Kidney (tissue), 14 donors: Measurements from ENCODE around the gene STK25. TPM values are rescaled to one million over a fixed set of nuclear protein-coding genes. Genes with fewer than 3 reads are reported as not detected.
A peak's percentile ranks its signal among the peaks of the same experiment; 100 is the strongest.

Experiments used
- DNase-seq, 5 donors: peaks; one replicate each; pipeline ENCODE4 v3.0.0-alpha.2; 2013 to 2020
- FAIRE-seq: peaks from 2 replicates; lab custom pipeline; 2012; peaks lifted over from hg19 to GRCh38; lab: Jason Lieb, UNC
- H3K27ac ChIP-seq, 2 donors: one replicate each; pipeline ENCODE4 v1.7.0; 2013; ENCODE audit warnings: low read depth in 2 of 2, low read length in 2 of 2, inconsistent platforms in 1 of 2
- H3K27me3 ChIP-seq: one replicate; pipeline ENCODE4 v1.7.1; 2013; ENCODE audit warnings: low read length, inconsistent platforms; ENCODE audit not compliant: control insufficient read depth, insufficient read depth
- H3K36me3 ChIP-seq, 3 donors: one replicate each; pipeline versions ENCODE4 v1.7.0 to v1.7.1; 2013; ENCODE audit warnings: low read length in 3 of 3, control low read depth in 1 of 3, inconsistent platforms in 1 of 3; ENCODE audit not compliant: insufficient read depth in 3 of 3, control insufficient read depth in 2 of 3
- H3K4me1 ChIP-seq, 3 donors: one replicate each; pipeline versions ENCODE4 v1.7.0 to v1.7.1; 2013; ENCODE audit warnings: low read length in 3 of 3, inconsistent platforms in 1 of 3, low read depth in 1 of 3; ENCODE audit not compliant: control insufficient read depth in 2 of 3, insufficient read depth in 2 of 3
- H3K4me3 ChIP-seq, 3 donors: one replicate each; pipeline versions ENCODE4 v1.7.0 to v1.8.1; 2013; ENCODE audit warnings: low read length in 3 of 3, control low read depth in 1 of 3, inconsistent platforms in 1 of 3
- H3K9ac ChIP-seq, 3 donors: one replicate each; pipeline versions ENCODE4 v1.7.0 to v1.7.1; 2013; ENCODE audit warnings: low read length in 3 of 3, control low read depth in 1 of 3, inconsistent platforms in 1 of 3
- H3K9me3 ChIP-seq, 3 donors: one replicate each; pipeline versions ENCODE4 v1.7.0 to v1.7.1; 2013; ENCODE audit warnings: low read length in 3 of 3, control low read depth in 1 of 3, inconsistent platforms in 1 of 3; ENCODE audit not compliant: control insufficient read depth in 2 of 3, insufficient read depth in 1 of 3
- intact Hi-C: fragments of 100-400 bp; cut with DNase I; formaldehyde crosslinking; loops from one replicate; pipeline ENCODE4 v1.11.1; 2022
- polyA plus RNA-seq: library from polyadenylated mRNA; stranded (reverse); fragments of 350-450 nt; fragmentation: Illumina TruSeq; extraction: RNeasy Lipid Tissue Mini Kit (QIAGEN cat#74804); gene quantifications from one replicate; pipeline ENCODE4 v1.2.3, GENCODE V29; 2014; ENCODE audit warnings: low read depth, low replicate concordance; ENCODE audit not compliant: insufficient read depth
- total RNA-seq: library from RNA; stranded (reverse); fragmentation: NEBNext Ultra II Directional; extraction: Animal tissue kit (Norgen Biotek cat#: 25700); gene quantifications from one replicate; pipeline ENCODE4 v1.2.1, GENCODE V29; 2021
- TF ChIP-seq, protein P1 (sequence below): IDR thresholded peaks from 3 replicates; pipeline ENCODE4 v1.5.1; 2012; ENCODE audit warnings: mild to moderate bottlenecking, moderate library complexity, borderline replicate concordance; ENCODE audit not compliant: insufficient read depth; ENCODE audit errors: extremely low read depth
- donor health status: control.
- donor health status: control.
- donor health status: control.
- donor health status: control.
- donor health status: control.
- donor health status: DM: yes; HTN: yes; CAD: no.
- donor health status: Normal renal cell carcinoma (clear cell type).

The STK25 gene
- total and polyA plus RNA-seq, 2 donors from 2014 or later: 119 to 151 TPM

DNA sequence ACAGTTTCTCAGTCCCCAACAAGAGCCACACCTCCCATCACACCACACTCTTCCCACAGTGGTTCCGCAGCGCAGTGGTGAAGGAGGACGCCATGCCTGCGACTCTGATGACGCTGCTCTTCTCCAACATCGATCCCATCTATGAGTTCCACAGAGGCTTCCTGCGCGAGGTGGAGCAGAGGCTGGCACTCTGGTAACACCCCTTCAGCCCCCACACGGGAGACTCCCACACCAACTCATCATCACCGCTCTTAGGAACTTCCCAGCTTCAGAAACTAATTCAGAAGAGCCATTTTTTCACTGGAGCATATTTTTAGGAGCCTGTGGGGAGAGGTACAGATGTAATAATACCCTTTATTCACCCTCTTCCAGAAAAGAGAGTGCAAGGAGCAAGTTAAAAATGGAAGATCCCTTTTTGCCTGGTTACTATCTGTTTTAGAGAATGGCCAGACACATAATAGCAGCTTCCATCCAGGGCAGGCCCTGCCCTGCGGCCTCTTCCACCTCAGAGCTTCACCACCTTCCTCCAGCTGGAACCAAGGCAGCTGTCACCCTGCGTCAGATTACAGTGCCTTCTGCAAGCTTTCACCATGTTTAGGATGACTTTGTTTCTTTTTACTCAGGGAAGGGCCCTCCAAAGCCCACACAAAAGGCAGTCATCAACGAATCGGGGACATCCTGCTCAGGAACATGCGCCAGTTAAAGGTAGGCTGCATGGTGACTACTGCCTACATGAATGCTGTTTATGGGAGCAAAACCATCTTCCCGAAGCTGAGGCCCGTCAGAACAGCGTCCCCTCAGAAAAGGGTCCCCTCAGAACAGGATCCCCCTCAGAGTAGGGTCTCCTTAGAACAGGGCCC, 44.9 kb downstream of the STK25 start:
- intact Hi-C loops: no loop called here
- H3K9me3 ChIP-seq: no peaks in the 10 kb centered on the region
- FAIRE-seq (no peak), DNase-seq (peak in 2 of 5 donors; percentile 13 to 26)
- no peak overlapping the region for H3K9ac ChIP-seq
- H3K27ac ChIP-seq: no peak overlapping the region
- peaks cover 0 to 4% (median 4%) of the 10 kb centered on the region in 3 donors for H3K36me3 ChIP-seq
- TF ChIP-seq, protein P1, sequence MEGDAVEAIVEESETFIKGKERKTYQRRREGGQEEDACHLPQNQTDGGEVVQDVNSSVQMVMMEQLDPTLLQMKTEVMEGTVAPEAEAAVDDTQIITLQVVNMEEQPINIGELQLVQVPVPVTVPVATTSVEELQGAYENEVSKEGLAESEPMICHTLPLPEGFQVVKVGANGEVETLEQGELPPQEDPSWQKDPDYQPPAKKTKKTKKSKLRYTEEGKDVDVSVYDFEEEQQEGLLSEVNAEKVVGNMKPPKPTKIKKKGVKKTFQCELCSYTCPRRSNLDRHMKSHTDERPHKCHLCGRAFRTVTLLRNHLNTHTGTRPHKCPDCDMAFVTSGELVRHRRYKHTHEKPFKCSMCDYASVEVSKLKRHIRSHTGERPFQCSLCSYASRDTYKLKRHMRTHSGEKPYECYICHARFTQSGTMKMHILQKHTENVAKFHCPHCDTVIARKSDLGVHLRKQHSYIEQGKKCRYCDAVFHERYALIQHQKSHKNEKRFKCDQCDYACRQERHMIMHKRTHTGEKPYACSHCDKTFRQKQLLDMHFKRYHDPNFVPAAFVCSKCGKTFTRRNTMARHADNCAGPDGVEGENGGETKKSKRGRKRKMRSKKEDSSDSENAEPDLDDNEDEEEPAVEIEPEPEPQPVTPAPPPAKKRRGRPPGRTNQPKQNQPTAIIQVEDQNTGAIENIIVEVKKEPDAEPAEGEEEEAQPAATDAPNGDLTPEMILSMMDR: no peak
- H3K4me1 ChIP-seq: peaks cover 0 to 2% (median 0%) of the 10 kb centered on the region in 3 donors
- H3K27me3 ChIP-seq: no peaks in the 10 kb centered on the region
- no peak overlapping the region for H3K4me3 ChIP-seq

DNA sequence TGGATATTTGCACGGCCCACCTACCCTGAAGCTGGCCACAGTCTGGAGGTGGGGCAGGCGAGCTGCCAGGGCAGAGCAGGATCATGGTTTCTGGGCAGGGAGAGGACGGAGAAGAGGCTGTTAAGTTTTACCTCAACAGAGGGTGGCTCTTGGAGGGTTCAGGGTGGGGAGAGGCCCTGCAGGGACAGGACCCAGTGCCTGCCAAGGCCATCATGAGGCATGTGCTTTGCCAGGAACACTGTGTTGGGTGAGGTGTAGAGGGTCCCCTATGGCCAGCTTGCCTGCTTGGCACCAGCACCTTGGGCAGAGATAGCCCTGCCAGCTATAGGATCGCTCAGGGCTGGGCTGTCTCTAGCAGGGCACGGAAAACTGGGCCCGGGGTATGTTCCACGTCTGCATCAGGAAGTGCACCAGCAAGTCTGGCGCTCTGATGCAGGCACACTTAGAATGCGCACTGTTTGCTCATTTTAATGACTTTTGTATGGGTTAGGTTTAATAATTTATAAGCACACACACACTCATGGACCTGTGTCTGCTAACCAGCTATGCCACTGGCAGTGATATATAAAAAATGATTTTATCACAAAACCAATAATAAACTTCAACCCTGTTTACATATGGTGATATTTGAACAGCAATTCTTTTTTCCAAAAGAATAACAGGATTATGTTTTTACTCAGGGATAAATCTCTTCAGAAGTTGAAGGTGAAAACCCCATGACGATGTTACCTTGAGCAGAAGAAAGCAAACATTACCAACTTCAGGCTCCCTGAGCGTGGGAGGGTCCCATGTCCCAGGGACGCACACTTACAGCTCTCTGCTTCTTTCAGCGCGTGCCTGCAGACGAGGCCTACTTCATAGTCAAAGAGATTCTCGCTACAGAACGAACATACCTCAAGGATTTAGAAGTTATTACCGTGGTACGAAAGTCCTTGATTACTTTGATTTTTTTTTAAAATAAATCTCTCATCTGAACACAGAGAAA, 46.4 kb downstream of the STK25 start:
- peaks cover 0 to 4% (median 4%) of the 10 kb centered on the region in 3 donors for H3K36me3 ChIP-seq
- no peaks in the 10 kb centered on the region for H3K27me3 ChIP-seq
- H3K27ac ChIP-seq: no peak overlapping the region
- DNase-seq (peak in 1 of 5 donors; percentile 11), FAIRE-seq (no peak)
- TF ChIP-seq, protein P1: no peak
- H3K4me1 ChIP-seq: peaks cover 0 to 2% (median 0%) of the 10 kb centered on the region in 3 donors
- intact Hi-C loops: no loop called here
- H3K4me3 ChIP-seq: no peak overlapping the region
- H3K9me3 ChIP-seq: no peaks in the 10 kb centered on the region
- no peak overlapping the region for H3K9ac ChIP-seq

DNA sequence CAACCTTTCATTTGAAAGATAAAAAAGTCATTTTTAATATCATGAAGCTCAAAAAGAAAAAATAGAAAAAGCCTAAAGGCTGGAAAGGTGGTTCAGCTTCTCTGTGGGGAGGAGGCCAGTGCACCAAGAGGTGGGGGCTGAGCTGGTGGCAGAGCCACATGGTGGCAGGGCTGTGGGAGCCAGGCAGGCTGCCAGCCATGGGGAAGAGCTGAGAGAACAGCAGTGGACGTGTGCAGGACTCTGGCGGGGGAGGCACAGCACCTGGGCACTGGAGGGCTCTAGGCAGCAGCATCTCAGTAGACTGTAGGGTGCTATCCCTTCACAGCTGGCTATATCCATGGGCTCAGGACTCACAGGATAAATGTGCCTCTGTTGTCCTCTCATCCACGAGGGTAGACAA, 47.8 kb downstream of the STK25 start:
- DNase-seq: peak in 1 of 5 donors; percentile 52
- TF ChIP-seq, protein P1: no peak
- H3K36me3 ChIP-seq: peaks cover 0 to 4% (median 4%) of the 10 kb centered on the region in 3 donors
- H3K4me3 ChIP-seq: no peak overlapping the region
- no peak overlapping the region for H3K27ac ChIP-seq
- H3K27me3 ChIP-seq: no peaks in the 10 kb centered on the region
- no peak for FAIRE-seq
- no peak overlapping the region for H3K9ac ChIP-seq
- intact Hi-C loops: no loop called here
- peaks cover 0 to 2% (median 0%) of the 10 kb centered on the region in 3 donors for H3K4me1 ChIP-seq
- H3K9me3 ChIP-seq: no peaks in the 10 kb centered on the region
